Measurements from ENCODE around the gene GRID2. TPM values are rescaled to one million over a fixed set of nuclear protein-coding genes. Genes with fewer than 3 reads are reported as not detected.

Gene GRID2
- total and polyA plus RNA-seq, 12 donors, result 0.01 to 0.07 (median 0.07) TPM; not detected in 9

DNA sequence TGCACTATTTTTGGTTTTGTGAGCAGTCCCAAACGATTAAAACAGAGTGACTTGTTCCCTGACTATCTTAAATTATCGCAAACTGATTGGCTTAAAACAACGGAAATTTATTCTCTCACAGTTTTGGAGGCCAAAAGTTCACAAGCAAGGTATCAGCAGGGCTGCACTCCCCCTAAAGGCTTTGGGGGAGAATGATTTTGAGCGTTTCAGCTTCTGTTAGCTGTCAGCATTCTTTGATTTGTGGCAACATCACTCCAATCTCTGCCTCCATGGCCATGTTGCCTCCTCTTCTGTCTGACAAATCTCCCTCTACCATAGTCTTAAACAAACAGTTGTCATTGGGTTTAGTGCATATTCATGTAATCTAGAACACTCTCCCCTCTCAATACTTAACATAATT lies 1065.2 kb downstream of the GRID2 start:
- no peak overlapping the region for H3K27ac ChIP-seq
- H3K36me3 ChIP-seq, result no peaks in the 10 kb centered on the region
- ATAC-seq (no peak), DNase-seq (no peak)
- H3K4me1 ChIP-seq, result no peaks in the 10 kb centered on the region
- intact Hi-C loops (cut with DNase I), result no loop called here
- 53 to 56% methylated on average over 4 of the region's 4 CpGs for WGBS, 2 donors
- TF ChIP-seq, protein P1, sequence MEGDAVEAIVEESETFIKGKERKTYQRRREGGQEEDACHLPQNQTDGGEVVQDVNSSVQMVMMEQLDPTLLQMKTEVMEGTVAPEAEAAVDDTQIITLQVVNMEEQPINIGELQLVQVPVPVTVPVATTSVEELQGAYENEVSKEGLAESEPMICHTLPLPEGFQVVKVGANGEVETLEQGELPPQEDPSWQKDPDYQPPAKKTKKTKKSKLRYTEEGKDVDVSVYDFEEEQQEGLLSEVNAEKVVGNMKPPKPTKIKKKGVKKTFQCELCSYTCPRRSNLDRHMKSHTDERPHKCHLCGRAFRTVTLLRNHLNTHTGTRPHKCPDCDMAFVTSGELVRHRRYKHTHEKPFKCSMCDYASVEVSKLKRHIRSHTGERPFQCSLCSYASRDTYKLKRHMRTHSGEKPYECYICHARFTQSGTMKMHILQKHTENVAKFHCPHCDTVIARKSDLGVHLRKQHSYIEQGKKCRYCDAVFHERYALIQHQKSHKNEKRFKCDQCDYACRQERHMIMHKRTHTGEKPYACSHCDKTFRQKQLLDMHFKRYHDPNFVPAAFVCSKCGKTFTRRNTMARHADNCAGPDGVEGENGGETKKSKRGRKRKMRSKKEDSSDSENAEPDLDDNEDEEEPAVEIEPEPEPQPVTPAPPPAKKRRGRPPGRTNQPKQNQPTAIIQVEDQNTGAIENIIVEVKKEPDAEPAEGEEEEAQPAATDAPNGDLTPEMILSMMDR (IDR thresholded peaks at IDR 0.05), result no peak
- peaks cover 0 to 14% (median 0%) of the 10 kb centered on the region in 11 donors for H3K9me3 ChIP-seq
- no peak overlapping the region for H3K4me3 ChIP-seq
- no peaks in the 10 kb centered on the region for H3K27me3 ChIP-seq

DNA sequence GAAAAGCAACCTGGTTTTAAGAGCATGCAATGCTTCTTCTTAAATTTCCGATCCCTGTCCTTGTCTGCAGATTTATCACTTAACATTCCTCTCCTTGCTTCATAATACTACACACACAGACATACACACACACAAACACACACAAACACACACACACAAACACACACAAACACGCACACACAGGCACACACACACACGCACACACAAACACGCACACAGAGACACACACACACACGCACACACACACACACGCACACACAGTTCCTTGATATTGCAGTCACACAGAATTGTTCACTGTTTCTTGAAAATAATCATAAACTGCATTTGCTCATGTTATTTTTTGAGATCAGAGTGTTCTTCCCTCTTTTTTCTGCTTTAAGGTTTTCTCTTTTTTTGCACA lies 1066.5 kb downstream of the GRID2 start:
- peaks cover 0 to 6% (median 0%) of the 10 kb centered on the region in 11 donors for H3K9me3 ChIP-seq
- intact Hi-C loops (cut with DNase I), result no loop called here
- ATAC-seq, result no peak
- no peak for DNase-seq
- no peak overlapping the region for H3K4me3 ChIP-seq
- no peak overlapping the region for H3K27ac ChIP-seq
- no peaks in the 10 kb centered on the region for H3K4me1 ChIP-seq
- no peaks in the 10 kb centered on the region for H3K27me3 ChIP-seq
- TF ChIP-seq, protein P1 (IDR thresholded peaks at IDR 0.05), result no peak
- H3K36me3 ChIP-seq, result no peaks in the 10 kb centered on the region
- 86 to 88% methylated on average over 6 of the region's 6 CpGs for WGBS, 2 donors

DNA sequence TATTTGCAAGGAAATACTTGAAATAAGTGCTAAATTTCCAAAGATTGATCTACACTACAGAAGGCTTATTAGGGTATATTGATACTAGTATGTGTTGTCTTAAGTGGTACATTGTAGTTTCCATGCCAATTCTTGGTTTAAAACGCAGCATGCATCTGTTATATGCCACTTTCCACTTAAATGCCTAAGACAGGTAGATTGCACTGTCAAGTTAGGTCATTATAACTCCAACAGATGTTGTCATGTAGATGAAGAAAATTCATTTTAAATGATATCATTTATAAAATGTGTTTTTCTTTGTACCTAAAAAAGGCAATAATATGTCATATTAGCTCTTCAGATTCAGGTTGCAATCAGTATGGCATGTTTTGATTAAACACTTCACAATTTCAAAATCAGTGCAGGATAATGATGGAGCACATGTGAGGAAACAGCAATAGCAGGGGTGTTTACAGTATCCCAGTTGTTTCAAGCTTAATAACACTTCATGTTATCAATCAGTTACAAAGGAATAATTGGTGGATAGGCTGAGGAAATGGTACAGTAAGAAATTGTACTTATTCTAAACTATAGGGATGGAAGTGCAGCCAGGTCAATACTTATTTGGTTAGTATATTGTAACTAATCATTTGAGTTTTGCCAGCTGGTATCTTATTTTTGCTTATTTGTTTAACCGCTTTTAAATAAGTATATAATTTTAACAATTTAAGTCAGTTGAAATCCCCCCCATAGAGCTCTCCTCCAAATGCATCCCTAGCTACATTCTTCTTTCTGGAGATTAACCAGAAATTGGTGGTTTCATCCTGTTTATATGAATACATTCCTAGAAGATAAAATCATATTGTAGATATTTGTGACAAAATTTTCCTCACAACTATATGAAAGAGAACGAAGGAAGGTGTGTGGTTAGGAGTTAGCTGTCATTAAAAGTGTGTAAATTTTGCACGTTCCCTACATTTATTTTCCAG lies 1070.4 kb downstream of the GRID2 start:
- TF ChIP-seq, protein P1 (IDR thresholded peaks at IDR 0.05), result no peak
- 75 to 82% methylated on average over 4 of the region's 4 CpGs for whole genome bisulfite sequencing, 2 donors
- ATAC-seq (no peak), DNase-seq (no peak)
- no peaks in the 10 kb centered on the region for H3K4me1 ChIP-seq
- intact Hi-C loops (cut with DNase I), result no loop called here
- H3K9me3 ChIP-seq, result peaks cover 0 to 2% (median 0%) of the 10 kb centered on the region in 11 donors
- no peak overlapping the region for H3K27ac ChIP-seq
- no peak overlapping the region for H3K4me3 ChIP-seq
- H3K36me3 ChIP-seq, result no peaks in the 10 kb centered on the region
- no peaks in the 10 kb centered on the region for H3K27me3 ChIP-seq

DNA sequence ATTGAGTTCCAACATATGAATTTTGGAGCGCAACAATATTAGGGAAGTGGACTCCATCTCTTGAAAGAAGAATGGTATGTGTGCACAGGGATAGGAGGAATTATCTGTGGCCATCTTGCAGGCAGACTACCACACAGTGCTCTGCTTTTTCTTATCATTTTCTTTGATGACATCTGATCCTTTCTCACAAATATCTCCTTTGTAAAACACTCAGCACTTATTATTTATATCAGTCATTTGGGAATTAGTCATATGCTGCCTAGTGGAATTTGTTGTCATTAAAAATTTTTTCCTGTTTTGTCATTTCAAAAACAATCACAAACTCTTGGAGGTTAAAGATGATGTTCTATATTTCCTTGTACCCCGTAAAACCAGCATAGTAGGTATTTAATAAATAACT lies 1080.5 kb downstream of the GRID2 start:
- DNase-seq, result no peak
- H3K4me1 ChIP-seq, result no peaks in the 10 kb centered on the region
- no peaks in the 10 kb centered on the region for H3K36me3 ChIP-seq
- no peak for ATAC-seq
- 84 to 90% methylated on average over 2 of the region's 2 CpGs for WGBS, 2 donors
- no peaks in the 10 kb centered on the region for H3K27me3 ChIP-seq
- no peak overlapping the region for H3K4me3 ChIP-seq
- TF ChIP-seq, protein P1 (IDR thresholded peaks at IDR 0.05), result no peak
- H3K9me3 ChIP-seq, result no peaks in the 10 kb centered on the region
- H3K27ac ChIP-seq, result no peak overlapping the region
- intact Hi-C loops (cut with DNase I), result no loop called here

All from heart right ventricle (tissue), 16 donors.